Bronchial epithelial cell (primary cell): ENCODE results near the gene AGAP1. TPM values are rescaled to one million over a fixed set of nuclear protein-coding genes. Genes with fewer than 3 reads are reported as not detected.
A peak's percentile ranks its signal among the peaks of the same experiment; 100 is the strongest.

Experiments used
- DNase-seq: peaks from one replicate; pipeline ENCODE4 v3.0.0-alpha.2; 2010; ENCODE audit warnings: low read depth
- FAIRE-seq: peaks from 2 replicates; lab custom pipeline; 2011; peaks lifted over from hg19 to GRCh38; lab: Jason Lieb, UNC
- H3K27me3 ChIP-seq: 2 replicates; pipeline ENCODE4 v1.5.1; 2011; ENCODE audit warnings: low read length; ENCODE audit not compliant: control insufficient read depth, insufficient read depth
- H3K36me3 ChIP-seq: 2 replicates; pipeline ENCODE4 v1.5.1; 2011; ENCODE audit warnings: low read length; ENCODE audit not compliant: control insufficient read depth, insufficient read depth
- H3K4me3 ChIP-seq: 2 replicates; pipeline ENCODE4 v1.5.1; 2011; ENCODE audit warnings: mild to moderate bottlenecking, low read depth, low read length, control low read depth
- CTCF ChIP-seq: IDR thresholded peaks from 2 replicates; pipeline ENCODE4 v1.5.1; 2011; ENCODE audit warnings: mild to moderate bottlenecking, moderate library complexity, low read length, control low read depth, inconsistent platforms; ENCODE audit not compliant: insufficient read depth, severe bottlenecking
- total RNA-seq: library from RNA; depleted of rRNA; stranded (reverse); fragments of >200 nt; gene quantifications from 2 replicates; pipeline ENCODE4 v1.2.1, GENCODE V29; 2014

Gene AGAP1
- total RNA-seq, 1 donor from 2014 or later, result 22.4 TPM

GRCh38 chr2:235543128-235543750 is 49.4 kb downstream of the AGAP1 start:
- DNase-seq (peak; percentile 77), FAIRE-seq (no peak)
- H3K36me3 ChIP-seq, result no peaks in the 10 kb centered on the region
- no peak overlapping the region for H3K4me3 ChIP-seq
- H3K27me3 ChIP-seq, result no peaks in the 10 kb centered on the region
- no peak for TF ChIP-seq CTCF

GRCh38 chr2:235543851-235544688 is 50.2 kb downstream of the AGAP1 start:
- H3K4me3 ChIP-seq, result no peak overlapping the region
- H3K27me3 ChIP-seq, result no peaks in the 10 kb centered on the region
- FAIRE-seq (no peak), DNase-seq (no peak)
- TF ChIP-seq CTCF, result no peak
- H3K36me3 ChIP-seq, result no peaks in the 10 kb centered on the region

- peak; percentile 24 for DNase-seq
- Histone ChIP-seq H3K4me3 (no peak overlapping the region), H3K36me3 (no peaks in the 10 kb centered on the region), H3K27me3 (no peaks in the 10 kb centered on the region)
- TF ChIP-seq CTCF, result no peak
- no peak for FAIRE-seq
Observed at GRCh38 chr2:235544689-235544969, 50.8 kb downstream of the AGAP1 start.

GRCh38 chr2:235545339-235546150 is 51.7 kb downstream of the AGAP1 start:
- no peaks in the 10 kb centered on the region for H3K27me3 ChIP-seq
- H3K4me3 ChIP-seq, result no peak overlapping the region
- H3K36me3 ChIP-seq, result no peaks in the 10 kb centered on the region
- DNase-seq (no peak), FAIRE-seq (no peak)
- TF ChIP-seq CTCF, result no peak

GRCh38 chr2:235546151-235546435 is 52.2 kb downstream of the AGAP1 start:
- no peak for TF ChIP-seq CTCF
- FAIRE-seq, result no peak
- Histone ChIP-seq H3K4me3 (no peak overlapping the region), H3K27me3 (no peaks in the 10 kb centered on the region), H3K36me3 (no peaks in the 10 kb centered on the region)
- no peak for DNase-seq
